Mesendoderm (in vitro differentiated cells): Measurements from ENCODE around the gene MYO1B.

Experiments
- DNase-seq: peaks from one replicate; pipeline ENCODE4 v3.0.0; 2013
- H2AK5ac ChIP-seq: 2 replicates; pipeline ENCODE4 v1.6.1; 2013; ENCODE audit warnings: low read length, inconsistent platforms
- H2BK120ac ChIP-seq: 2 replicates; pipeline ENCODE4 v1.6.1; 2013; ENCODE audit warnings: low read depth, mild to moderate bottlenecking, low read length, moderate library complexity, mixed read lengths
- H2BK15ac ChIP-seq: replicated peaks from 2 replicates; pipeline ENCODE4 v1.6.1; 2013; ENCODE audit warnings: low read depth, mild to moderate bottlenecking, moderate library complexity
- H2BK5ac ChIP-seq: 2 replicates; pipeline ENCODE4 v1.6.1; 2013; ENCODE audit warnings: low read length, inconsistent platforms
- H3K18ac ChIP-seq: 2 replicates; pipeline ENCODE4 v1.6.1; 2013; ENCODE audit warnings: mild to moderate bottlenecking, low read length, mixed read lengths
- H3K23ac ChIP-seq: one replicate; pipeline ENCODE4 v1.6.1; 2013; ENCODE audit warnings: low read length
- H3K27ac ChIP-seq: 2 replicates; pipeline ENCODE4 v1.5.1; 2013; ENCODE audit warnings: low read depth, mild to moderate bottlenecking, inconsistent platforms, low read length, moderate library complexity
- H3K27me3 ChIP-seq: 2 replicates; pipeline ENCODE4 v1.6.1; 2013; ENCODE audit warnings: low read length, control low read depth, mild to moderate bottlenecking, inconsistent platforms; ENCODE audit not compliant: insufficient read depth, poor library complexity
- H3K36me3 ChIP-seq: 2 replicates; pipeline ENCODE4 v1.6.1; 2013; ENCODE audit warnings: low read length, inconsistent platforms; ENCODE audit not compliant: control insufficient read depth, insufficient read depth
- H3K4ac ChIP-seq: one replicate; pipeline ENCODE4 v1.6.1; 2013; ENCODE audit warnings: low read depth, mild to moderate bottlenecking, low read length, moderate library complexity
- H3K4me1 ChIP-seq: 2 replicates; pipeline ENCODE4 v1.6.1; 2013; ENCODE audit warnings: low read depth, low read length, inconsistent platforms; ENCODE audit not compliant: control insufficient read depth
- H3K4me2 ChIP-seq: 2 replicates; pipeline ENCODE4 v1.6.1; 2013; ENCODE audit warnings: low read length
- H3K4me3 ChIP-seq: 2 replicates; pipeline ENCODE4 v1.5.1; 2013; ENCODE audit warnings: mild to moderate bottlenecking, low read length
- H3K56ac ChIP-seq: one replicate; pipeline ENCODE4 v1.6.1; 2013; ENCODE audit warnings: low read length
- H3K79me1 ChIP-seq: 2 replicates; pipeline ENCODE4 v1.6.1; 2013; ENCODE audit warnings: low read length, inconsistent platforms
- H3K79me2 ChIP-seq: 2 replicates; pipeline ENCODE4 v1.6.1; 2013; ENCODE audit warnings: mild to moderate bottlenecking, low read length; ENCODE audit not compliant: control insufficient read depth, insufficient read depth
- H3K9ac ChIP-seq: 2 replicates; pipeline ENCODE4 v1.6.1; 2013; ENCODE audit warnings: low read length, inconsistent platforms
- H4K5ac ChIP-seq: one replicate; pipeline ENCODE4 v1.6.1; 2013; ENCODE audit warnings: low read length
- H4K8ac ChIP-seq: one replicate; pipeline ENCODE4 v1.6.1; 2013; ENCODE audit warnings: low read depth, mild to moderate bottlenecking, control low read depth, low read length, moderate library complexity
- WGBS: extraction: QIAGEN DNeasy Blood & Tissue Kit; methylation state at CpG from one replicate; pipeline ENCODE4 v1.1.7; 2013; ENCODE audit warnings: low lambda C conversion rate, missing lambda C conversion rate; ENCODE audit not compliant: insufficient coverage; ENCODE audit errors: extremely low coverage; 5-methylcytosine and 5-hydroxymethylcytosine counted together

MYO1B gene

DNA sequence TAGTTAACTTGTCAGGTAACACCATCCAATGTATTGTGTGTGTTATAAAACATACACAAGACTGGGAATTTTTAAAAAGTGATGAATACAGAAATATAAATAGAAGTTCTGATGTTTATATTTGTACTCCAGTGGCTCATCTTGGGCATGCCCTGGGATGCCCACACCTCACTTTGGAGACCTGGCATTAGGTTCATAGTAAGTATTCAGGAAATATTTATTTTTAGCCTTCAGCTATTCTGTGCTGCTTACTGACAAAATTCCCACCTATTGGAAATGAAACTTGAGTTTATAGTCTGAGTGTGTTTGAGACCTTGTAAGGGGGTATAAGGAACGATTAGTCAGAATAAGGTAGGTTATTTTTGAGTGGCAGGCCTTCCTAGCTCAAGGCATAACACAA, 67.5 kb downstream of the MYO1B start:
- Histone ChIP-seq H3K27me3 (no peaks in the 10 kb centered on the region), H3K18ac (no peak overlapping the region), H2BK120ac (no peak overlapping the region), H3K27ac (no peak overlapping the region), H3K56ac (no peak overlapping the region), H2BK5ac (no peak overlapping the region), H2BK15ac (no peak overlapping the region), H3K9ac (no peak overlapping the region), H3K4me3 (no peak overlapping the region), H3K79me1 (peaks cover 19% of the 10 kb centered on the region), H3K23ac (no peak overlapping the region), H4K8ac (no peak overlapping the region), H4K5ac (no peak overlapping the region), H3K79me2 (peaks cover 14% of the 10 kb centered on the region), H3K36me3 (no peaks in the 10 kb centered on the region), H3K4ac (no peak overlapping the region), H3K4me2 (no peak overlapping the region), H3K4me1 (no peaks in the 10 kb centered on the region), H2AK5ac (no peak overlapping the region)
- DNase-seq, result no peak
- WGBS, result no CpG with 5 or more reads among the region's 1 CpG

DNA sequence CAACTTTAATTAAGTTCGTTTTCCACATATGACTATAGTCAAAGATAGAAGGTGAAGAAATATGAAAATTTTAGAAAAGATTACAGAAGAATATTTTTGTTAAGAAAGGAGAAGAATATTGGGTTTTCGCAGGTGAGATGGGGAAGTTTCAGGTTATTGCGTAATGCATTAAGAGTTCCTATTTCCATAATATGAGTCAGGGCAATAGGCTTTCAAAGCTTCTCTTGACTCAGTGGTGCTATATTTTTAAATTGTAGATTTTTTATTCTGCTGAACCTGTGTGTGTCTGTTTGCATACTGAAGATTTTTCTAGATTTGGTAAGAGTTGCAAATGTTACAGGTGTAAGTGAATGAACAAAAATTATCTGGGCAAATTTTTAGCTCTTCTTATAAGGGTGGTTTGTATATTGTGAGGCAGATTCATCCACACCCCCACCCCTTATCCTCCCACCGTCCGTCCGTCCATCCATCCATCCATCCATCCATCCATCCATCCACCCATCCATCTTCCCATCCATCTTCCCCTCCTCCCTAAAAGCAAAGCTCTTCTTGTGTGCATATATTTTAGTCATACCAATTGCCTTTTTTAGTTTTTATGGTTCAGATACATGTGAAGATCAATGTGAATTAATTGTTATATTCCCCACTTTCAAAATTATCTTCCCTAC, 69.6 kb downstream of the MYO1B start:
- H2BK120ac ChIP-seq, result no peak overlapping the region
- H3K4me1 ChIP-seq, result peaks cover 7% of the 10 kb centered on the region
- no peak overlapping the region for H3K4ac ChIP-seq
- no peak overlapping the region for H3K18ac ChIP-seq
- H3K27me3 ChIP-seq, result no peaks in the 10 kb centered on the region
- no peak overlapping the region for H3K27ac ChIP-seq
- 100% methylated on average over 3 of the region's 6 CpGs for WGBS
- H3K79me2 ChIP-seq, result peaks cover 16% of the 10 kb centered on the region
- H2BK15ac ChIP-seq, result no peak overlapping the region
- H3K79me1 ChIP-seq, result peaks cover 14% of the 10 kb centered on the region
- DNase-seq, result no peak
- no peak overlapping the region for H3K4me2 ChIP-seq
- no peak overlapping the region for H3K56ac ChIP-seq
- H3K36me3 ChIP-seq, result no peaks in the 10 kb centered on the region
- H4K5ac ChIP-seq, result no peak overlapping the region
- H2AK5ac ChIP-seq, result no peak overlapping the region
- no peak overlapping the region for H4K8ac ChIP-seq
- no peak overlapping the region for H2BK5ac ChIP-seq
- no peak overlapping the region for H3K9ac ChIP-seq
- H3K4me3 ChIP-seq, result no peak overlapping the region
- no peak overlapping the region for H3K23ac ChIP-seq

DNA sequence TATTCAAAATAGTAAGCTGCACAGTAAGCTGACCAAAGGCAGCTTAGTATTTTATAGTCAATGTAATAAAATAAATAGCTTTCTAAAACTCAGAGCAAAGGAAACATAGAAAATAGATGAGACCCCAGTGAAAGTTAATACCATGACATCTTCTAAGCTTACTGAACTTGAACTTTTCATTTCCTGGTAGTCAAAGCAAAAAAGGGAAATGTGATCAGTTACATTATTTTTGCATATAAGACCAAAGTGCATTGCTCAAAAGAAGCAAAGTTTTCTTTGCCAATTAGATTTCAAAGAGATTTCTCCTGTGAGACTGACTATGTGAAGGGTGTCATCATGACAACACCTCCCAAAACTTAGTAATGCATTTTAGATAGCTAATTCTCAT, 70.2 kb downstream of the MYO1B start:
- H3K27me3 ChIP-seq, result no peaks in the 10 kb centered on the region
- H3K56ac ChIP-seq, result no peak overlapping the region
- H2AK5ac ChIP-seq, result no peak overlapping the region
- no peak overlapping the region for H3K4ac ChIP-seq
- no peak overlapping the region for H3K18ac ChIP-seq
- H4K5ac ChIP-seq, result no peak overlapping the region
- no peak overlapping the region for H2BK120ac ChIP-seq
- H3K36me3 ChIP-seq, result no peaks in the 10 kb centered on the region
- H3K9ac ChIP-seq, result no peak overlapping the region
- H3K4me1 ChIP-seq, result peaks cover 7% of the 10 kb centered on the region
- DNase-seq, result no peak
- H2BK15ac ChIP-seq, result no peak overlapping the region
- no peak overlapping the region for H3K4me3 ChIP-seq
- H3K79me2 ChIP-seq, result peaks cover 17% of the 10 kb centered on the region
- no peak overlapping the region for H2BK5ac ChIP-seq
- no peak overlapping the region for H3K4me2 ChIP-seq
- H3K27ac ChIP-seq, result no peak overlapping the region
- peaks cover 13% of the 10 kb centered on the region for H3K79me1 ChIP-seq
- H4K8ac ChIP-seq, result no peak overlapping the region
- H3K23ac ChIP-seq, result no peak overlapping the region

DNA sequence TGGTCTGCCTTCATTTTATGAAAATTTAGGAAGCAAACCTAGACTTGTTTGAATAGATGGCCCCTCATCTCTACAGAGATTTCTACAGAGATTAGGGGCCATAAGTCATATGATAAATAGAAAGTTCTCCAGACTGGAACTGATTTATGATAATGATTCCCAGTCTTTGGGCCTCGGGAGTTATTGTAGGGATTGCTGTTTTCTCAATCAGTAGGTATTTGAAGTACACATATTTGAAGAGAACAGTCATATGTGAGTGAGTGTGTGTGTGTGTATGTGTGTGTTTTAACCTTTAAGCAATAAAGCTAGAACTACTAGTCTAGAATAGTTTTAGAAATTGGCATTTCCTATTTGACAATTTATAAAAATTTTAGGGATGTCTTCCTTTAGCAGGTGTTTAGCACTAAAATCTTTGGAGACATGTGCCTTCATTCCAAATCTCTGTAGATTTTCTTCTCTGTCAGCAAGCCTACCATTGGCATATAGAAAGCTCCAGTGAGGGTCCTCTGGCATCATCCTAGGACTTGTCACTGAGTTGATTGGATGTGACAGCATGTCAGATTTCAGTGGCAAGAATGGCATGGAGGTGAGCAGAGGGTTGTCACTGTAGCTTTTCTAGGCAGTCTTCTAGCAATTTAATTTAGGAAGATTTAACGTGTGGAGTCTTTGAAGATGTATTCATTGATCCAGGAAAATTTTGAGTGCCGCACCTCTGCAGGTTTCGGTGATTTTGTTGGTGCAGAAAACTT, 71.2 kb downstream of the MYO1B start:
- H3K18ac ChIP-seq, result no peak overlapping the region
- no peak overlapping the region for H2AK5ac ChIP-seq
- WGBS, result no CpG with 5 or more reads among the region's 4 CpGs
- no peak for DNase-seq
- H3K4me3 ChIP-seq, result no peak overlapping the region
- H2BK15ac ChIP-seq, result no peak overlapping the region
- H3K79me1 ChIP-seq, result peaks cover 18% of the 10 kb centered on the region
- H2BK120ac ChIP-seq, result no peak overlapping the region
- no peak overlapping the region for H3K9ac ChIP-seq
- H3K27me3 ChIP-seq, result no peaks in the 10 kb centered on the region
- H3K56ac ChIP-seq, result no peak overlapping the region
- H3K4ac ChIP-seq, result no peak overlapping the region
- H3K23ac ChIP-seq, result no peak overlapping the region
- H4K8ac ChIP-seq, result no peak overlapping the region
- H3K36me3 ChIP-seq, result no peaks in the 10 kb centered on the region
- no peak overlapping the region for H2BK5ac ChIP-seq
- H3K4me2 ChIP-seq, result no peak overlapping the region
- peaks cover 20% of the 10 kb centered on the region for H3K79me2 ChIP-seq
- H3K4me1 ChIP-seq, result peaks cover 10% of the 10 kb centered on the region
- no peak overlapping the region for H3K27ac ChIP-seq
- no peak overlapping the region for H4K5ac ChIP-seq

DNA sequence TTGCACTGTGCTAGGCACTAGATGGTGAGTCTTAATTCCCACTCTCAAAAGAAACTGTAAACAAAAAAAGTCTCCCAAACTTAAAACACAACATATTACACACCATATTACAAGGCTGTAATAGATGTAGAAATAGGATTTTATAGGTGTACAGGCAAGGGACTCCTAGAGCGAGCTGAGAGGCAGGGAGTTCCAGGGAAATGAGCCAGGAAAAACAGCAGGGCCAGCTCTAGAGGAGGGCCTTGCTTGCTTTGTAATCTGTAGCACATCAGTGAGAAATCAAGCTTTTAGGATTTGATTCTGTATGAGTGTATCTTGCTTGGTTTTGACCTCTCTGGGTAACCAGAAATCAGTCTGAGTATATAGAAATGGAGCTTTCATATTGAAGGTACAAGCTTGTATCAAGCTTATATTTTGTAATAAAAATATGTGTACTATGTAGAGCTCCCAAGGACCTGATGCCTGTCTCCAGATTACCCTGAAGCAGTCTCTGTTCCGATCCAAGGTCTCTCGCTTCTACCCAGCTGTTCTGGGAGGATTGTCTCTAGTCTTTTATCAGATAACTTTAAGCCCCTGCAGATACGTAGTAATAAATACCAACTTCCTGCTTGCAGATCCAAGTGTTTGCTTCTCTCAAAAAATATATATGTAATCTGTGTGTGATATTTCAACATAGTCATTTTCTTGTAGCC, 73.0 kb downstream of the MYO1B start:
- Histone ChIP-seq H2BK5ac (no peak overlapping the region), H3K9ac (no peak overlapping the region), H2BK15ac (no peak overlapping the region), H3K4me1 (peaks cover 23% of the 10 kb centered on the region), H3K4ac (no peak overlapping the region), H3K79me2 (peaks cover 23% of the 10 kb centered on the region), H4K5ac (no peak overlapping the region), H3K56ac (peak overlapping the region; percentile 65), H4K8ac (no peak overlapping the region), H3K18ac (no peak overlapping the region), H3K4me2 (no peak overlapping the region), H3K23ac (no peak overlapping the region), H3K79me1 (peaks cover 16% of the 10 kb centered on the region), H3K27ac (no peak overlapping the region), H2AK5ac (no peak overlapping the region), H2BK120ac (no peak overlapping the region), H3K36me3 (no peaks in the 10 kb centered on the region), H3K4me3 (no peak overlapping the region), H3K27me3 (no peaks in the 10 kb centered on the region)
- DNase-seq, result peak; percentile 76
- WGBS, result no CpG with 5 or more reads among the region's 4 CpGs
